Left lung (tissue), 10 donors: ENCODE results near the gene NRG3. TPM values are rescaled to one million over a fixed set of nuclear protein-coding genes. Genes with fewer than 3 reads are reported as not detected.

Source experiments
- ATAC-seq: fragments of 200-7000 bp; cut with Tn5 transposase; one replicate; pipeline ENCODE4 v1.9.1; 2020; ENCODE audit warnings: moderate library complexity
- DNase-seq, 4 donors: peaks; one replicate each; pipeline ENCODE4 v3.0.0-alpha.2; 2013 to 2020
- H3K27ac ChIP-seq, 2 donors: fragments of 200-600 bp; sonication (generic) in 1 of 2; one replicate each; pipeline versions ENCODE4 v1.5.0 to v1.8.0; 2020 to 2021
- H3K27me3 ChIP-seq, 2 donors: fragments of 200-600 bp; sonication (generic) in 1 of 2; one replicate each; pipeline versions ENCODE4 v1.5.0 to v1.8.0; 2020 to 2021
- H3K36me3 ChIP-seq, 2 donors: fragments of 200-600 bp; sonication (generic) in 1 of 2; one replicate each; pipeline versions ENCODE4 v1.5.0 to v1.8.0; 2020 to 2021
- H3K4me1 ChIP-seq, 2 donors: fragments of 200-600 bp; one replicate each; pipeline ENCODE4 v1.8.0; 2021
- H3K4me3 ChIP-seq, 2 donors: fragments of 200-600 bp; sonication (generic) in 1 of 2; one replicate each; pipeline versions ENCODE4 v1.5.0 to v1.8.0; 2020 to 2021; ENCODE audit warnings: mild to moderate bottlenecking in 1 of 2
- H3K9me3 ChIP-seq, 2 donors: fragments of 200-600 bp; sonication (generic) in 1 of 2; one replicate each; pipeline versions ENCODE4 v1.5.0 to v1.8.0; 2020 to 2021
- CTCF ChIP-seq, 2 donors: fragments of 200-600 bp; sonication (generic) in 1 of 2; IDR thresholded peaks; one replicate each; pipeline versions ENCODE4 v1.5.0 to v1.8.0; 2021; ENCODE audit warnings: antibody characterized with exemption in 2 of 2
- intact Hi-C, 2 donors: fragments of 100-400 bp; cut with DNase I; formaldehyde crosslinking; loops; one replicate each; pipeline versions ENCODE4 v1.11.2 to v1.14.2; 2022
- polyA plus RNA-seq, 6 donors: library from polyadenylated mRNA; unstranded; fragments of 120-200 nt; gene quantifications; one replicate each; pipeline ENCODE4 v1.2.1, GENCODE V29; 2013; ENCODE audit not compliant: insufficient read length in 6 of 6
- total RNA-seq, 2 donors: library from RNA; stranded (reverse); fragmentation: NEBNext Ultra II Directional; extraction: Animal tissue kit (Norgen Biotek cat#: 25700); gene quantifications; one replicate each; pipeline ENCODE4 v1.2.1, GENCODE V29; 2021
- donor health status: DM: no; HTN: yes; CAD: no.
- donor health status: DM: no; HTN: no; CAD: no.

NRG3 gene
- total and polyA plus RNA-seq, 8 donors, result 1.0 to 1.7 (median 1.1) TPM

- ATAC-seq (no peak), DNase-seq (no peak)
- Histone ChIP-seq H3K27me3 (no peaks in the 10 kb centered on the region), H3K36me3 (no peaks in the 10 kb centered on the region), H3K9me3 (no peaks in the 10 kb centered on the region), H3K27ac (no peak overlapping the region), H3K4me3 (no peak overlapping the region), H3K4me1 (no peaks in the 10 kb centered on the region)
- TF ChIP-seq CTCF (IDR thresholded peaks at IDR 0.05), result no peak
- intact Hi-C loops, result no loop called here
These were observed 9.4 kb upstream of the NRG3 start for GRCh38 chr10:81865581-81865980.

GRCh38 chr10:81866753-81867152, 8.2 kb upstream of the NRG3 start:
- Histone ChIP-seq H3K27me3 (peaks cover 0 to 2% of the 10 kb centered on the region in 2 donors), H3K27ac (no peak overlapping the region)
- no peak for TF ChIP-seq CTCF (IDR thresholded peaks at IDR 0.05)

GRCh38 chr10:81870472-81870871, 4.5 kb upstream of the NRG3 start:
- Histone ChIP-seq H3K4me1 (peaks cover 0 to 5% of the 10 kb centered on the region in 2 donors), H3K36me3 (no peaks in the 10 kb centered on the region), H3K9me3 (no peaks in the 10 kb centered on the region), H3K27ac (no peak overlapping the region), H3K4me3 (no peak overlapping the region), H3K27me3 (peaks cover 18 to 37% of the 10 kb centered on the region in 2 donors)
- ATAC-seq (no peak), DNase-seq (no peak)
- no peak for TF ChIP-seq CTCF (IDR thresholded peaks at IDR 0.05)
- intact Hi-C loops, result no loop called here

More at GRCh38 chr10:81866753-81867152, 8.2 kb upstream of the NRG3 start:
- intact Hi-C loops, result no loop called here
- ATAC-seq, result no peak
- Histone ChIP-seq H3K4me3 (no peak overlapping the region), H3K36me3 (no peaks in the 10 kb centered on the region), H3K4me1 (no peaks in the 10 kb centered on the region), H3K9me3 (no peaks in the 10 kb centered on the region)
- no peak for DNase-seq

GRCh38 chr10:81871558-81871957, 3.4 kb upstream of the NRG3 start:
- H3K36me3 ChIP-seq, result no peaks in the 10 kb centered on the region
- intact Hi-C loops, result no loop called here
- no peak for ATAC-seq

GRCh38 chr10:81872206-81872862, 2.7 kb upstream of the NRG3 start:
- TF ChIP-seq CTCF (IDR thresholded peaks at IDR 0.05), result no peak
- H3K27me3 ChIP-seq, result peaks cover 36 to 56% of the 10 kb centered on the region in 2 donors

More at GRCh38 chr10:81871558-81871957, 3.4 kb upstream of the NRG3 start:
- H3K27ac ChIP-seq, result no peak overlapping the region
- H3K4me3 ChIP-seq, result no peak overlapping the region
- DNase-seq, result no peak
- peaks cover 0 to 16% of the 10 kb centered on the region in 2 donors for H3K4me1 ChIP-seq
- H3K9me3 ChIP-seq, result no peaks in the 10 kb centered on the region
- peaks cover 28 to 48% of the 10 kb centered on the region in 2 donors for H3K27me3 ChIP-seq
- no peak for TF ChIP-seq CTCF (IDR thresholded peaks at IDR 0.05)

More at GRCh38 chr10:81872206-81872862, 2.7 kb upstream of the NRG3 start:
- H3K4me1 ChIP-seq, result peaks cover 0 to 16% of the 10 kb centered on the region in 2 donors
- intact Hi-C loops, result no loop called here
- H3K9me3 ChIP-seq, result no peaks in the 10 kb centered on the region
- no peak for ATAC-seq
- no peak overlapping the region for H3K4me3 ChIP-seq
- DNase-seq, result no peak
- H3K27ac ChIP-seq, result no peak overlapping the region
- no peaks in the 10 kb centered on the region for H3K36me3 ChIP-seq
